ENCODE data around the gene BRD4. TPM values are rescaled to one million over a fixed set of nuclear protein-coding genes. Genes with fewer than 3 reads are reported as not detected.

BRD4 gene
- polyA plus RNA-seq, 1 donor (not counting 4 experiments of a cell fraction or from before 2014, with no cell fraction given) = 5.5 TPM

- H3K9me1 ChIP-seq (ENCODE audit: control insufficient read depth, extremely low read depth, insufficient read depth, low read length) = peaks cover 11% of the 10 kb centered on the region
- H3K4me1 ChIP-seq (ENCODE audit: control insufficient read depth, extremely low read depth, insufficient read depth, low read length) = peaks cover 68% of the 10 kb centered on the region
- peaks cover 56% of the 10 kb centered on the region for H4K20me1 ChIP-seq (ENCODE audit: control insufficient read depth, extremely low read depth, insufficient read depth, low read length)
- DNase-seq (ENCODE audit: low read depth, low spot score) (no peak), FAIRE-seq (no peak)
- no peaks in the 10 kb centered on the region for H3K9me3 ChIP-seq (ENCODE audit: control insufficient read depth, low read depth, low read length)
- H3K27me3 ChIP-seq (ENCODE audit: control insufficient read depth, extremely low read depth, insufficient read depth, low read length) = no peaks in the 10 kb centered on the region
- dilution Hi-C loops (cut with MboI; ENCODE audit: extremely low pct_ligation_motif_present, low sequenced_read_pairs) = loop anchor here (5.0 kb wide), 1 partner anchor 36 kb away; no protein-coding TSS in a partner anchor
- no peak overlapping the region for H3K9ac ChIP-seq (ENCODE audit: control insufficient read depth, extremely low read depth, insufficient read depth, low read length)
- no peak overlapping the region for H3K4me2 ChIP-seq (ENCODE audit: control insufficient read depth, extremely low read depth, insufficient read depth, low read depth, low read length)
- no peak overlapping the region for H2AFZ ChIP-seq (ENCODE audit: control insufficient read depth, low read length)
- no peak overlapping the region for H3K4me3 ChIP-seq (ENCODE audit: control insufficient read depth in 2 of 3, extremely low read depth in 1 of 3, insufficient read depth in 2 of 3, low read depth in 1 of 3, low read length in 3 of 3)
- H3K27ac ChIP-seq (ENCODE audit: control insufficient read depth, insufficient read depth, low read length) = no peak overlapping the region
- peaks cover 0 to 5% of the 10 kb centered on the region in 2 experiments for H3K36me3 ChIP-seq (ENCODE audit: control insufficient read depth in 2 of 2, extremely low read depth in 1 of 2, insufficient read depth in 2 of 2, low read length in 2 of 2)
- H3K79me2 ChIP-seq (ENCODE audit: control insufficient read depth, insufficient read depth, low read length) = peaks cover 93% of the 10 kb centered on the region
- no peak for TF ChIP-seq EZH2 (IDR thresholded peaks at IDR 0.05; ENCODE audit: low read length)
- no peak for TF ChIP-seq CTCF (optimal IDR thresholded peaks at IDR 0.05 in 1 of 3, IDR thresholded peaks at IDR 0.05 in 1 of 3, conservative IDR thresholded peaks at IDR 0.05 in 1 of 3; ENCODE audit: extremely low read depth in 1 of 3, insufficient read depth in 2 of 3, low read length in 3 of 3)
These were observed 4.0 kb downstream of the BRD4 start for GRCh38 chr19:15328312-15328711.

GRCh38 chr19:15324791-15325519 lies 7.4 kb downstream of the BRD4 start:
- Histone ChIP-seq H4K20me1 (ENCODE audit: control insufficient read depth, extremely low read depth, insufficient read depth, low read length) (peaks cover 69% of the 10 kb centered on the region), H3K27ac (ENCODE audit: control insufficient read depth, insufficient read depth, low read length) (peak overlapping the region; percentile 70)

More at GRCh38 chr19:15324791-15325519, 7.4 kb downstream of the BRD4 start:
- dilution Hi-C loops (cut with MboI; ENCODE audit: extremely low pct_ligation_motif_present, low sequenced_read_pairs) = loop anchor here (5.0 kb wide), 1 partner anchor 33 kb away; no protein-coding TSS in a partner anchor
- Histone ChIP-seq H3K27me3 (ENCODE audit: control insufficient read depth, extremely low read depth, insufficient read depth, low read length) (no peaks in the 10 kb centered on the region), H3K4me3 (ENCODE audit: control insufficient read depth in 2 of 3, extremely low read depth in 1 of 3, insufficient read depth in 2 of 3, low read depth in 1 of 3, low read length in 3 of 3) (no peak overlapping the region), H3K4me1 (ENCODE audit: control insufficient read depth, extremely low read depth, insufficient read depth, low read length) (peaks cover 61% of the 10 kb centered on the region), H3K79me2 (ENCODE audit: control insufficient read depth, insufficient read depth, low read length) (peaks cover 97% of the 10 kb centered on the region), H3K36me3 (ENCODE audit: control insufficient read depth in 2 of 2, extremely low read depth in 1 of 2, insufficient read depth in 2 of 2, low read length in 2 of 2) (peaks cover 0 to 2% of the 10 kb centered on the region in 2 experiments), H3K4me2 (ENCODE audit: control insufficient read depth, extremely low read depth, insufficient read depth, low read depth, low read length) (peak overlapping the region; percentile 22), H3K9ac (ENCODE audit: control insufficient read depth, extremely low read depth, insufficient read depth, low read length) (no peak overlapping the region), H2AFZ (ENCODE audit: control insufficient read depth, low read length) (no peak overlapping the region), H3K9me3 (ENCODE audit: control insufficient read depth, low read depth, low read length) (no peaks in the 10 kb centered on the region), H3K9me1 (ENCODE audit: control insufficient read depth, extremely low read depth, insufficient read depth, low read length) (peaks cover 10% of the 10 kb centered on the region)
- TF ChIP-seq CTCF (optimal IDR thresholded peaks at IDR 0.05 in 1 of 3, IDR thresholded peaks at IDR 0.05 in 1 of 3, conservative IDR thresholded peaks at IDR 0.05 in 1 of 3; ENCODE audit: extremely low read depth in 1 of 3, insufficient read depth in 2 of 3, low read length in 3 of 3) = peak in 2 of 3 experiments; percentile 7 to 12
- no peak for TF ChIP-seq EZH2 (IDR thresholded peaks at IDR 0.05; ENCODE audit: low read length)
- DNase-seq (ENCODE audit: low read depth, low spot score) (no peak), FAIRE-seq (no peak)
